SU-DHL-6 (cell line): ENCODE data around the gene WASL.
A peak's percentile ranks its signal among the peaks of the same experiment; 100 is the strongest.
"Not testable (repeated sequence)": the region's sequence is repeated elsewhere in the genome, so short reads cannot be mapped to it uniquely, and the experiment has no call there.

ENCODE experiments used
- H2AFZ ChIP-seq: fragments of 200-600 bp; sonication (generic); 2 replicates; pipeline ENCODE4 v1.6.1; 2014; ENCODE audit warnings: low read depth, mild to moderate bottlenecking, moderate library complexity, mixed read lengths, antibody characterized with exemption, low read length; ENCODE audit not compliant: severe bottlenecking
- H3F3A ChIP-seq: fragments of 200-600 bp; shearing (Covaris generic); 2 replicates; pipeline ENCODE4 v1.6.0; 2016; ENCODE audit warnings: antibody characterized with exemption, mild to moderate bottlenecking; ENCODE audit not compliant: insufficient read depth
- H3K27ac ChIP-seq: fragments of 200-600 bp; sonication (generic); 2 replicates; pipeline ENCODE4 v1.5.1; 2016; ENCODE audit warnings: low read depth, mild to moderate bottlenecking, low read length, moderate library complexity, mixed read lengths
- H3K27me3 ChIP-seq: fragments of 200-600 bp; sonication (generic), shearing (Covaris generic); 2 replicates; pipeline ENCODE4 v1.6.0; 2014; ENCODE audit warnings: mild to moderate bottlenecking, low read length
- H3K36me3 ChIP-seq: fragments of 200-600 bp; sonication (generic); 2 replicates; pipeline ENCODE4 v1.6.1; 2014; ENCODE audit warnings: mild to moderate bottlenecking, low read length, mixed read lengths
- H3K4me2 ChIP-seq: fragments of 300-600, 200-600 bp; shearing (Covaris generic), sonication (generic); 2 replicates; pipeline ENCODE4 v1.6.0; 2014; ENCODE audit warnings: low read length, low read depth, mild to moderate bottlenecking; ENCODE audit not compliant: poor library complexity, severe bottlenecking
- H3K4me3 ChIP-seq: fragments of 200-600 bp; sonication (generic); 2 replicates; pipeline ENCODE4 v1.5.1; 2014; ENCODE audit warnings: antibody characterized with exemption, low read length, mild to moderate bottlenecking, mixed read lengths; ENCODE audit not compliant: insufficient read depth, poor library complexity, severe bottlenecking
- H3K79me2 ChIP-seq: fragments of 200-600 bp; sonication (generic); 2 replicates; pipeline ENCODE4 v1.6.1; 2014; ENCODE audit warnings: mild to moderate bottlenecking, low read length, moderate library complexity; ENCODE audit not compliant: insufficient read depth
- H3K9ac ChIP-seq: fragments of 200-600 bp; sonication (generic); 2 replicates; pipeline ENCODE4 v1.7.0; 2014; ENCODE audit warnings: mild to moderate bottlenecking, low read length
- H3K9me2 ChIP-seq: fragments of 200-600 bp; sonication (generic); replicated peaks from 2 replicates; pipeline ENCODE4 v1.6.1; 2014; ENCODE audit warnings: low read length; ENCODE audit not compliant: insufficient read depth
- H3K9me3 ChIP-seq: fragments of 200-600 bp; sonication (generic); 2 replicates; pipeline ENCODE4 v1.6.1; 2014; ENCODE audit warnings: low read length, mixed read lengths; ENCODE audit not compliant: insufficient read depth
- H4K20me1 ChIP-seq: fragments of 200-600 bp; sonication (generic); 2 replicates; pipeline ENCODE4 v1.6.1; 2014; ENCODE audit warnings: low read depth, mild to moderate bottlenecking, antibody characterized with exemption, low read length, moderate library complexity, mixed read lengths
- EZH2phosphoT487 ChIP-seq: fragments of 200-600 bp; sonication (generic), shearing (Covaris generic); conservative IDR thresholded peaks from 2 replicates; pipeline ENCODE4 v1.6.1; 2018; ENCODE audit warnings: mild to moderate bottlenecking, antibody characterized with exemption, low read length, moderate library complexity, mixed read lengths
- TF ChIP-seq, protein P1 (sequence below): fragments of 200-600 bp; sonication (generic); IDR thresholded peaks from one replicate; pipeline ENCODE4 v1.5.1; 2017; ENCODE audit warnings: antibody characterized with exemption, mild to moderate bottlenecking, low read length, moderate library complexity; ENCODE audit not compliant: insufficient read depth, poor library complexity, severe bottlenecking

WASL gene

DNA sequence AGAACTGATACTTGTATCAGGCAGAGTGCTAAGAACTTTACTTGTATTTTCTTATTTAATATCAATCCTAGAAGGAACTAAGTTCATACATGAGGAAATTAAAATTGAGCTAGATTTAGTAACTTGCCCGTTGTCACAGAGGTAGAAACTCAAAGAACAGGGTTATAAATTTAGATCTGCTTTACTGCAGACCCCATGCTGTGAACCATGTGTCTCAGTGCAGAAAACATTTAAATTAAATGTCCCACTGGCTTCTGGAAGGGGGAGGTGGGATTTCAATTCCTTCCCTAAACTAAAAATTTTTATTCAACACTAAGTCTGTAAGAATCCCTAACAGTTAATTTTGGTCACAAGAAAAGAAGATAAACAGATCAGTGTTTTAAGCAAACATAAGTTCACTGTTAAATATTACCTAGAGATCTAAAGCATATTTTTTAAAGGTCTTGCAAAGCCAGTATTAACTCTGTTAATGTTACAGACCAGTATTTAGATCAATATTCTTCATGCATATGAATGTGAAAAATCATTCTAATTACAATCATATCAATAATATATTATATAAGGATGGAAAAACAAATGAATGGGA lies 23.1 kb downstream of the WASL start:
- peak overlapping the region; percentile 53; the same call in 1 of the 2 replicates for H3K27ac ChIP-seq
- peaks cover 68% of the 10 kb centered on the region for H3K79me2 ChIP-seq
- no peak overlapping the region for H3K9ac ChIP-seq

DNA sequence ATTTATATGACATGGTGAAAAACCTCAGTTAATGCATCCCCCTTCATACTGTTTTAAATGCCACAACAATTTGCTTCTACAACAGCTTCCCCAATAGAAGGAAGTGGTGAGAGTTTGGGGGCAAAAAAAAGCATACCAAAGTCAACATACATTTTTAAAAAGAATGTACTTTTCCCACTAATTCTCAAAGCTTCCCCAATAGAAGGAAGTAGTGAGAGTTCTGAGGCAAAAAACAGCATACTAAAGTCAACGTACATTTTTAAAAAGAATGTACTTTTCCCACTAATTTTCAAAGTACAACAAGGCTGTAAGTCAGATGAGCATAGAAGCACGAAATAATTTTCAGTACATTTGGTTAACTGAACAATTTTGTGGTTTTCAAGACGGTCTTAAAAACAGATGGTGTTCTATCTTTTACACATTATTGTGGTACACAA lies 24.0 kb downstream of the WASL start:
- Histone ChIP-seq H3K9me2 (no peaks in the 10 kb centered on the region), H3K9me3 (no peaks in the 10 kb centered on the region), H3K9ac (no peak overlapping the region), H2AFZ (no peak overlapping the region), H3K4me2 (peak overlapping the region; percentile 52), H3F3A (0 out of 2 replicates have a peak, but pooled peaks cover 6% of the 10 kb centered on the region), H4K20me1 (peaks cover 12% of the 10 kb centered on the region; the same call in 1 of the 2 replicates), H3K27me3 (no peaks in the 10 kb centered on the region), H3K79me2 (peaks cover 63% of the 10 kb centered on the region), H3K27ac (peak overlapping the region; percentile 53), H3K4me3 (peak overlapping the region; percentile 10), H3K36me3 (no peaks in the 10 kb centered on the region)
- TF ChIP-seq, protein P1, sequence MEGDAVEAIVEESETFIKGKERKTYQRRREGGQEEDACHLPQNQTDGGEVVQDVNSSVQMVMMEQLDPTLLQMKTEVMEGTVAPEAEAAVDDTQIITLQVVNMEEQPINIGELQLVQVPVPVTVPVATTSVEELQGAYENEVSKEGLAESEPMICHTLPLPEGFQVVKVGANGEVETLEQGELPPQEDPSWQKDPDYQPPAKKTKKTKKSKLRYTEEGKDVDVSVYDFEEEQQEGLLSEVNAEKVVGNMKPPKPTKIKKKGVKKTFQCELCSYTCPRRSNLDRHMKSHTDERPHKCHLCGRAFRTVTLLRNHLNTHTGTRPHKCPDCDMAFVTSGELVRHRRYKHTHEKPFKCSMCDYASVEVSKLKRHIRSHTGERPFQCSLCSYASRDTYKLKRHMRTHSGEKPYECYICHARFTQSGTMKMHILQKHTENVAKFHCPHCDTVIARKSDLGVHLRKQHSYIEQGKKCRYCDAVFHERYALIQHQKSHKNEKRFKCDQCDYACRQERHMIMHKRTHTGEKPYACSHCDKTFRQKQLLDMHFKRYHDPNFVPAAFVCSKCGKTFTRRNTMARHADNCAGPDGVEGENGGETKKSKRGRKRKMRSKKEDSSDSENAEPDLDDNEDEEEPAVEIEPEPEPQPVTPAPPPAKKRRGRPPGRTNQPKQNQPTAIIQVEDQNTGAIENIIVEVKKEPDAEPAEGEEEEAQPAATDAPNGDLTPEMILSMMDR: no peak
- TF ChIP-seq EZH2phosphoT487: no peak

More for the DNA sequence above, 23.1 kb downstream of the WASL start:
- H3K9me3 ChIP-seq: no peaks in the 10 kb centered on the region
- H3K36me3 ChIP-seq: no peaks in the 10 kb centered on the region
- H3F3A ChIP-seq: 0 out of 2 replicates have a peak, but pooled peaks cover 6% of the 10 kb centered on the region
- H3K4me3 ChIP-seq: peak overlapping the region; percentile 10
- H4K20me1 ChIP-seq: peaks cover 20% of the 10 kb centered on the region; the same call in 1 of the 2 replicates
- H3K4me2 ChIP-seq: peak overlapping the region; percentile 52
- H3K9me2 ChIP-seq: no peaks in the 10 kb centered on the region
- TF ChIP-seq, protein P1: no peak
- no peak for TF ChIP-seq EZH2phosphoT487
- no peak overlapping the region for H2AFZ ChIP-seq
- H3K27me3 ChIP-seq: no peaks in the 10 kb centered on the region

DNA sequence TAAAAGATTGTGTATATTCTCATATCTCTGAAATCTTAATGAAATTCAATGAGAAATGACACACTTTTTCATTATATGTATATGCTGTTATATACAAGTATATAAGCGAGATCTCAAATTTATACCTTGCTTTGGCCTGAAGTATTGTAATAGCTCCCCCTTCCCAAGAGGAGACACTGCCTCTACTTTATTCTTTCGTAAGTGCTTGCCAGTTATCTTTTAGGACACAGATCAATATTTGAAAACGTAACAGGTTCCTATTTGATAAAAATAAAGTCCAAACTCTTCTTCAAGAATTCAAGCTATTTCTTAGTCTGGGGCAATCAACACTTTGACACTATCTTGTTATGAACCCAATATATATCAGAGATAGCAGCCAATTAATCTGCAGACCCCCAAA lies 24.9 kb downstream of the WASL start:
- H3K9ac ChIP-seq: no peak overlapping the region
- no peaks in the 10 kb centered on the region for H3K36me3 ChIP-seq
- H3K27me3 ChIP-seq: no peaks in the 10 kb centered on the region
- H4K20me1 ChIP-seq: peaks cover 8% of the 10 kb centered on the region
- no peaks in the 10 kb centered on the region for H3K9me3 ChIP-seq
- H3K9me2 ChIP-seq: no peaks in the 10 kb centered on the region
- H3K27ac ChIP-seq: no peak overlapping the region
- H3K79me2 ChIP-seq: peaks cover 63% of the 10 kb centered on the region
- TF ChIP-seq, protein P1: no peak
- TF ChIP-seq EZH2phosphoT487: no peak
- no peak overlapping the region for H3K4me2 ChIP-seq
- 0 out of 2 replicates have a peak, but pooled peaks cover 6% of the 10 kb centered on the region for H3F3A ChIP-seq
- H2AFZ ChIP-seq: no peak overlapping the region
- no peak overlapping the region for H3K4me3 ChIP-seq

DNA sequence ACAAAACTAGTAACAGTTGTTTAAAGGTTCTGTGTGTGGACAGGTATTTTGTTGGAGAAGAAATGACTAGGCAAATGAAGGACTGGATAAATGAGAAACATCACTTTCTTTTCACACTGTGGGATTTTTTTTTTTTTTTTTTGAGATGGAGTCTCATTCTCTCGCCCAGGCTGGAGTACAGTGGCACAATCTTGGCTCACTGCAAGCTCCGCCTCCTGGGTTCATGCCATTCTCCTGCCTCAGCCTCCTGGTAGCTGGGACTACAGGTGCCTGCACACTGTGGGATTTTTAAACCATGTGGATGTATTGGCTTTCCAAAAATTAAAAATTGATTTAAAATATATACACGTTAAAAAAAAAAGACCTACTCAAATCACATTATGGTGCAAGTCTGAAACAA lies 28.3 kb downstream of the WASL start:
- not testable (repeated sequence) for H3K9me2 ChIP-seq, H3K36me3 ChIP-seq, H3K27me3 ChIP-seq, H3K27ac ChIP-seq, H3K9me3 ChIP-seq, H4K20me1 ChIP-seq, H3K4me3 ChIP-seq, H2AFZ ChIP-seq, H3K4me2 ChIP-seq, H3K9ac ChIP-seq, H3F3A ChIP-seq
- peaks cover 47% of the 10 kb centered on the region for H3K79me2 ChIP-seq
